HepG2 (cell line): Measurements from ENCODE around the gene ARSB. TPM values are rescaled to one million over a fixed set of nuclear protein-coding genes. Genes with fewer than 3 reads are reported as not detected.

Experiments
- CEBPZ ChIP-seq: IDR thresholded peaks from 2 replicates; pipeline ENCODE4 v1.6.1; 2012; ENCODE audit warnings: low read length, improper control_type of control experiment
- DMTF1 ChIP-seq: sonication (generic); formaldehyde crosslinking; IDR thresholded peaks from 2 replicates; pipeline ENCODE4 v1.4.0; 2020; ENCODE audit warnings: mild to moderate bottlenecking, missing genetic modification reagents
- FOXA1 ChIP-seq, 2 experiments: fragments of 450-650 bp in 1 of 2; sonication (generic) in 1 of 2; formaldehyde crosslinking in 1 of 2; IDR thresholded peaks; 2 replicates each; pipeline versions ENCODE4 v1.4.0 to v1.6.1; 2016 to 2020; ENCODE audit warnings: missing genetic modification reagents in 1 of 2
- FOXK1 ChIP-seq: sonication (generic); formaldehyde crosslinking; IDR thresholded peaks from 2 replicates; pipeline ENCODE4 v1.4.0; 2020; ENCODE audit warnings: low read depth, missing genetic modification reagents, borderline replicate concordance
- FOXP1 ChIP-seq, 2 experiments: fragments of 450-650 bp in 1 of 2; IDR thresholded peaks; 2 replicates each; pipeline ENCODE4 v1.6.1; 2017 to 2018; ENCODE audit warnings: antibody characterized with exemption in 1 of 2
- GFI1 ChIP-seq: sonication (generic); formaldehyde crosslinking; IDR thresholded peaks from 2 replicates; pipeline ENCODE4 v1.5.0; 2020; ENCODE audit warnings: missing genetic modification reagents, mild to moderate bottlenecking, borderline replicate concordance
- HNF4A ChIP-seq: sonication (generic); formaldehyde crosslinking; IDR thresholded peaks from 2 replicates; pipeline ENCODE4 v1.4.0; 2020; ENCODE audit warnings: missing genetic modification reagents
- IRF2 ChIP-seq: IDR thresholded peaks from 2 replicates; pipeline ENCODE4 v1.6.1; 2018; ENCODE audit warnings: missing genetic modification reagents, missing compliant biosample characterization
- MLX ChIP-seq: IDR thresholded peaks from 2 replicates; pipeline ENCODE4 v1.6.1; 2016
- NFKBIZ ChIP-seq: IDR thresholded peaks from 2 replicates; pipeline ENCODE4 v1.6.1; 2018; ENCODE audit warnings: missing genetic modification reagents, missing compliant biosample characterization
- PPARG ChIP-seq: conservative IDR thresholded peaks from 2 replicates; pipeline ENCODE4 v1.6.1; 2016; ENCODE audit warnings: missing biosample characterization, missing genetic modification reagents
- SRF ChIP-seq: IDR thresholded peaks from 2 replicates; pipeline ENCODE4 v1.6.1; 2011; ENCODE audit warnings: mild to moderate bottlenecking, low read depth, low read length, moderate library complexity
- STAT5B ChIP-seq: sonication (generic); formaldehyde crosslinking; IDR thresholded peaks from 2 replicates; pipeline ENCODE4 v1.4.0; 2020; ENCODE audit warnings: missing genetic modification reagents
- TEAD3 ChIP-seq: optimal IDR thresholded peaks from 2 replicates; pipeline ENCODE3; 2016; ENCODE audit warnings: borderline replicate concordance
- ZNF800 ChIP-seq: sonication (generic); formaldehyde crosslinking; IDR thresholded peaks from 2 replicates; pipeline ENCODE4 v1.4.0; 2020; ENCODE audit warnings: missing genetic modification reagents
- polyA plus RNA-seq, 8 experiments: library from polyadenylated mRNA; depleted of rRNA in 3 of 8; stranded (reverse) in 7 of 8; unstranded in 1 of 8; fragments of >200 nt; fragmentation: Illumina TruSeq in 4 of 8; extraction: Trizol in 4 of 8; gene quantifications; 2 replicates each; pipeline versions ENCODE4 v1.2.1 to v1.2.3, GENCODE V29; 2011 to 2016; ENCODE audit warnings: low read depth in 4 of 8, missing spikeins in 1 of 8, mixed read lengths in 1 of 8; ENCODE audit not compliant: insufficient read depth in 1 of 8
- total RNA-seq, 5 experiments: library from RNA; depleted of rRNA; stranded (reverse); fragments of >200 nt; fragmentation: Illumina TruSeq; extraction: Trizol; gene quantifications; 2 replicates each; pipeline ENCODE4 v1.2.3, GENCODE V29; 2016; ENCODE audit warnings: low read depth in 1 of 5
- TF ChIP-seq, protein P1 (sequence below): sonication (generic); formaldehyde crosslinking; IDR thresholded peaks from 2 replicates; pipeline ENCODE4 v1.4.0; 2020; ENCODE audit warnings: missing genetic modification reagents
- TF ChIP-seq, protein P2 (sequence below): IDR thresholded peaks from 2 replicates; pipeline ENCODE4 v1.6.1; 2018; ENCODE audit warnings: missing genetic modification reagents

The ARSB gene
- total and polyA plus RNA-seq, 2 of the 13 experiments (the other 11 are each of a cell fraction or from before 2014, with no cell fraction given) = 52.6 to 66.4 TPM

GRCh38 chr5:79023947-79024346, 38.8 kb upstream of the ARSB start (continued):
- TF ChIP-seq CEBPZ = no peak
- TF ChIP-seq DMTF1 (CRISPR knock-in tag) = no peak
- TF ChIP-seq TEAD3 (CRISPR knock-in tag) = peak; percentile 47
- 0 out of 2 replicates have a peak, but pooled peaks have one; percentile 61 for TF ChIP-seq FOXK1 (CRISPR knock-in tag)
- TF ChIP-seq STAT5B (CRISPR knock-in tag) = no peak
- peak; percentile 77 for TF ChIP-seq PPARG (CRISPR knock-in tag)
- peak; percentile 46 for TF ChIP-seq HNF4A (CRISPR knock-in tag)
- TF ChIP-seq IRF2 (CRISPR knock-in tag) = peak; percentile 52; the same call in 1 of the 2 replicates
- no peak for TF ChIP-seq ZNF800 (CRISPR knock-in tag)
- TF ChIP-seq FOXA1 (IDR thresholded peaks at IDR 0.05) = 0 out of 2 replicates have a peak, but pooled peaks have one; percentile 49
- peak; percentile 66 for TF ChIP-seq FOXA1 (CRISPR knock-in tag; IDR thresholded peaks at IDR 0.05)
- no peak for TF ChIP-seq FOXP1 (IDR thresholded peaks at IDR 0.05)
- peak; percentile 94 for TF ChIP-seq FOXP1 (CRISPR knock-in tag; IDR thresholded peaks at IDR 0.05)
- TF ChIP-seq SRF = no peak
- TF ChIP-seq, protein P1, sequence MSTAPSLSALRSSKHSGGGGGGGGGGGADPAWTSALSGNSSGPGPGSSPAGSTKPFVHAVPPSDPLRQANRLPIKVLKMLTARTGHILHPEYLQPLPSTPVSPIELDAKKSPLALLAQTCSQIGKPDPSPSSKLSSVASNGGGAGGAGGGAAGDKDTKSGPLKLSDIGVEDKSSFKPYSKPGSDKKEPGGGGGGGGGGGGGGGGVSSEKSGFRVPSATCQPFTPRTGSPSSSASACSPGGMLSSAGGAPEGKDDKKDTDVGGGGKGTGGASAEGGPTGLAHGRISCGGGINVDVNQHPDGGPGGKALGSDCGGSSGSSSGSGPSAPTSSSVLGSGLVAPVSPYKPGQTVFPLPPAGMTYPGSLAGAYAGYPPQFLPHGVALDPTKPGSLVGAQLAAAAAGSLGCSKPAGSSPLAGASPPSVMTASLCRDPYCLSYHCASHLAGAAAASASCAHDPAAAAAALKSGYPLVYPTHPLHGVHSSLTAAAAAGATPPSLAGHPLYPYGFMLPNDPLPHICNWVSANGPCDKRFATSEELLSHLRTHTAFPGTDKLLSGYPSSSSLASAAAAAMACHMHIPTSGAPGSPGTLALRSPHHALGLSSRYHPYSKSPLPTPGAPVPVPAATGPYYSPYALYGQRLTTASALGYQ (CRISPR knock-in tag) = peak; percentile 62; the same call in 1 of the 2 replicates
- TF ChIP-seq GFI1 = peak; percentile 95
- TF ChIP-seq MLX (CRISPR knock-in tag) = peak; percentile 67
- no peak for TF ChIP-seq NFKBIZ (CRISPR knock-in tag)
- TF ChIP-seq, protein P2, sequence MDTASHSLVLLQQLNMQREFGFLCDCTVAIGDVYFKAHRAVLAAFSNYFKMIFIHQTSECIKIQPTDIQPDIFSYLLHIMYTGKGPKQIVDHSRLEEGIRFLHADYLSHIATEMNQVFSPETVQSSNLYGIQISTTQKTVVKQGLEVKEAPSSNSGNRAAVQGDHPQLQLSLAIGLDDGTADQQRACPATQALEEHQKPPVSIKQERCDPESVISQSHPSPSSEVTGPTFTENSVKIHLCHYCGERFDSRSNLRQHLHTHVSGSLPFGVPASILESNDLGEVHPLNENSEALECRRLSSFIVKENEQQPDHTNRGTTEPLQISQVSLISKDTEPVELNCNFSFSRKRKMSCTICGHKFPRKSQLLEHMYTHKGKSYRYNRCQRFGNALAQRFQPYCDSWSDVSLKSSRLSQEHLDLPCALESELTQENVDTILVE (CRISPR knock-in tag) = 0 out of 2 replicates have a peak, but pooled peaks have one; percentile 28
